Measurements from ENCODE around the gene HOXC9. TPM values are rescaled to one million over a fixed set of nuclear protein-coding genes. Genes with fewer than 3 reads are reported as not detected.
A peak's percentile ranks its signal among the peaks of the same experiment; 100 is the strongest.

Gene HOXC9
- total and polyA plus RNA-seq, 9 of the 15 experiments (the other 6 are each of a cell fraction or from before 2014, with no cell fraction given), result 1.1 to 10.5 (median 9.3) TPM

- no peak for TF ChIP-seq ZFPM2 (CRISPR knock-in tag; IDR thresholded peaks at IDR 0.05)
- no peak for TF ChIP-seq PBX2 (CRISPR knock-in tag; IDR thresholded peaks at IDR 0.05; ENCODE audit: low read depth)
- TF ChIP-seq PBX2 (tag; conservative IDR thresholded peaks at IDR 0.05; ENCODE audit: low read depth), result peak; percentile 57; the same call in 1 of the 2 replicates
- no peak for TF ChIP-seq KAT7 (CRISPR knock-in tag; IDR thresholded peaks at IDR 0.05; ENCODE audit: borderline replicate concordance)
- no peak for TF ChIP-seq PHB (CRISPR knock-in tag; IDR thresholded peaks at IDR 0.05)
- no peak for TF ChIP-seq SNAPC5 (CRISPR knock-in tag; IDR thresholded peaks at IDR 0.05)
- no peak for TF ChIP-seq RUNX1 (IDR thresholded peaks at IDR 0.05; ENCODE audit: low read depth)
- no peak for TF ChIP-seq SMAD1 (IDR thresholded peaks at IDR 0.05; ENCODE audit: low read depth, low read length, partially characterized antibody)
- TF ChIP-seq POLR3A (IDR thresholded peaks at IDR 0.05; ENCODE audit: borderline replicate concordance, extremely low read depth, insufficient read depth, insufficient read length), result no peak
- TF ChIP-seq, protein P1, sequence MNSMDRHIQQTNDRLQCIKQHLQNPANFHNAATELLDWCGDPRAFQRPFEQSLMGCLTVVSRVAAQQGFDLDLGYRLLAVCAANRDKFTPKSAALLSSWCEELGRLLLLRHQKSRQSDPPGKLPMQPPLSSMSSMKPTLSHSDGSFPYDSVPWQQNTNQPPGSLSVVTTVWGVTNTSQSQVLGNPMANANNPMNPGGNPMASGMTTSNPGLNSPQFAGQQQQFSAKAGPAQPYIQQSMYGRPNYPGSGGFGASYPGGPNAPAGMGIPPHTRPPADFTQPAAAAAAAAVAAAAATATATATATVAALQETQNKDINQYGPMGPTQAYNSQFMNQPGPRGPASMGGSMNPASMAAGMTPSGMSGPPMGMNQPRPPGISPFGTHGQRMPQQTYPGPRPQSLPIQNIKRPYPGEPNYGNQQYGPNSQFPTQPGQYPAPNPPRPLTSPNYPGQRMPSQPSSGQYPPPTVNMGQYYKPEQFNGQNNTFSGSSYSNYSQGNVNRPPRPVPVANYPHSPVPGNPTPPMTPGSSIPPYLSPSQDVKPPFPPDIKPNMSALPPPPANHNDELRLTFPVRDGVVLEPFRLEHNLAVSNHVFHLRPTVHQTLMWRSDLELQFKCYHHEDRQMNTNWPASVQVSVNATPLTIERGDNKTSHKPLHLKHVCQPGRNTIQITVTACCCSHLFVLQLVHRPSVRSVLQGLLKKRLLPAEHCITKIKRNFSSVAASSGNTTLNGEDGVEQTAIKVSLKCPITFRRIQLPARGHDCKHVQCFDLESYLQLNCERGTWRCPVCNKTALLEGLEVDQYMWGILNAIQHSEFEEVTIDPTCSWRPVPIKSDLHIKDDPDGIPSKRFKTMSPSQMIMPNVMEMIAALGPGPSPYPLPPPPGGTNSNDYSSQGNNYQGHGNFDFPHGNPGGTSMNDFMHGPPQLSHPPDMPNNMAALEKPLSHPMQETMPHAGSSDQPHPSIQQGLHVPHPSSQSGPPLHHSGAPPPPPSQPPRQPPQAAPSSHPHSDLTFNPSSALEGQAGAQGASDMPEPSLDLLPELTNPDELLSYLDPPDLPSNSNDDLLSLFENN (IDR thresholded peaks at IDR 0.05; ENCODE audit: low read depth in 2 of 2, low read length in 2 of 2), result no peak
- TF ChIP-seq ZFP36 (IDR thresholded peaks at IDR 0.05; ENCODE audit: low read depth, low read length, partially characterized antibody), result no peak
- TF ChIP-seq ZNF511 (CRISPR knock-in tag; IDR thresholded peaks at IDR 0.05), result no peak
- TF ChIP-seq MEIS2 (IDR thresholded peaks at IDR 0.05; ENCODE audit: partially characterized antibody), result peak; percentile 44
- TF ChIP-seq DNMT1 (IDR thresholded peaks at IDR 0.05), result no peak
- no peak for TF ChIP-seq TEAD1 (CRISPR knock-in tag; IDR thresholded peaks at IDR 0.05)
- no peak for TF ChIP-seq CC2D1A (IDR thresholded peaks at IDR 0.05)
- TF ChIP-seq ATF7 (IDR thresholded peaks at IDR 0.05), result no peak
- TF ChIP-seq EP400 (IDR thresholded peaks at IDR 0.05), result no peak
Measured at GRCh38 chr12:54025499-54026405, 25.8 kb downstream of the HOXC9 start (continued).
